COR-L47 (cell line): ENCODE measurements around the gene GSTCD.
"Not testable (repeated sequence)": the region's sequence is repeated elsewhere in the genome, so short reads cannot be mapped to it uniquely, and the experiment has no call there.

Experiments used
- DNase-seq: peaks from one replicate; lab custom pipeline; 2025; lab: John Stamatoyannopoulos, UW

GSTCD gene

GRCh38 chr4:105807496-105807895 is 98.9 kb downstream of the GSTCD start:
- no peak for DNase-seq

- DNase-seq: no peak
These were observed 99.6 kb downstream of the GSTCD start for GRCh38 chr4:105808030-105808749.

GRCh38 chr4:105808750-105809041 is 100.1 kb downstream of the GSTCD start:
- DNase-seq: no peak

- no peak for DNase-seq
These were observed 107.1 kb downstream of the GSTCD start for GRCh38 chr4:105815701-105816100.

- DNase-seq: no peak
These were observed 113.5 kb downstream of the GSTCD start for GRCh38 chr4:105822061-105822460.

- DNase-seq: no peak
These were observed 119.5 kb downstream of the GSTCD start for GRCh38 chr4:105828074-105828473.

- DNase-seq: no peak
These were observed 122.6 kb downstream of the GSTCD start for GRCh38 chr4:105831189-105831588.

GRCh38 chr4:105835177-105835576 is 126.6 kb downstream of the GSTCD start:
- no peak for DNase-seq

GRCh38 chr4:105836537-105836936 is 128.0 kb downstream of the GSTCD start:
- no peak for DNase-seq

GRCh38 chr4:105837037-105837436 is 128.5 kb downstream of the GSTCD start:
- DNase-seq: no peak

GRCh38 chr4:105838082-105838481 is 129.5 kb downstream of the GSTCD start:
- DNase-seq: peak; percentile 20

GRCh38 chr4:105840426-105841174 is 132.0 kb downstream of the GSTCD start:
- DNase-seq: no peak

GRCh38 chr4:105843941-105844340 is 135.4 kb downstream of the GSTCD start:
- DNase-seq: no peak

- no peak for DNase-seq
These were observed 137.0 kb downstream of the GSTCD start for GRCh38 chr4:105845559-105845958.

GRCh38 chr4:105848359-105848758 is 139.8 kb downstream of the GSTCD start:
- not testable (repeated sequence) for DNase-seq

GRCh38 chr4:105851196-105851595 is 142.6 kb downstream of the GSTCD start:
- no peak for DNase-seq

GRCh38 chr4:105852230-105852629 is 143.6 kb downstream of the GSTCD start:
- DNase-seq: not testable (repeated sequence)

- DNase-seq: no peak
These were observed 150.0 kb downstream of the GSTCD start for GRCh38 chr4:105858466-105859040.

- no peak for DNase-seq
These were observed 150.6 kb downstream of the GSTCD start for GRCh38 chr4:105859233-105859632.

- no peak for DNase-seq
These were observed 162.4 kb downstream of the GSTCD start for GRCh38 chr4:105870963-105871362.

- DNase-seq: no peak
These were observed 163.4 kb downstream of the GSTCD start for GRCh38 chr4:105871997-105872396.

GRCh38 chr4:105875233-105875632 is 166.6 kb downstream of the GSTCD start:
- DNase-seq: no peak

- DNase-seq: no peak
These were observed 170.1 kb downstream of the GSTCD start for GRCh38 chr4:105878668-105879067.
